GM23338 (cell line): ENCODE data around the gene TRIP4. TPM values are rescaled to one million over a fixed set of nuclear protein-coding genes. Genes with fewer than 3 reads are reported as not detected.

Source experiments
- ATAC-seq: fragments of 200-7000 bp; cut with Tn5 transposase; 3 replicates; pipeline ENCODE4 v1.9.1; 2020
- DNase-seq: peaks from one replicate; pipeline ENCODE4 v3.0.0-alpha.2; 2015; ENCODE audit warnings: low spot score
- H2AFZ ChIP-seq: fragments of 200-600 bp; sonication (generic); 2 replicates; pipeline ENCODE4 v1.8.0; 2016; ENCODE audit warnings: antibody characterized with exemption, mild to moderate bottlenecking, moderate library complexity
- H3F3A ChIP-seq: fragments of 200-600 bp; sonication (generic); replicated peaks from 2 replicates; pipeline ENCODE4 v1.8.0; 2017; ENCODE audit warnings: antibody characterized with exemption, mixed run types, low read depth
- H3K27ac ChIP-seq: fragments of 200-600 bp; sonication (generic); 2 replicates; pipeline ENCODE4 v1.6.1; 2016; ENCODE audit warnings: low read depth
- H3K27me3 ChIP-seq: fragments of 200-600 bp; sonication (generic); 2 replicates; pipeline ENCODE4 v1.8.0; 2016; ENCODE audit warnings: mild to moderate bottlenecking, mixed run types, moderate library complexity; ENCODE audit not compliant: insufficient read depth
- H3K36me3 ChIP-seq: fragments of 200-600 bp; sonication (generic); 2 replicates; pipeline ENCODE4 v1.8.0; 2016; ENCODE audit warnings: mild to moderate bottlenecking; ENCODE audit not compliant: insufficient read depth
- H3K4me1 ChIP-seq: fragments of 200-600 bp; sonication (generic); 2 replicates; pipeline ENCODE4 v1.8.0; 2016; ENCODE audit warnings: mild to moderate bottlenecking, moderate library complexity; ENCODE audit not compliant: insufficient read depth
- H3K4me2 ChIP-seq: fragments of 200-600 bp; sonication (generic); 2 replicates; pipeline ENCODE4 v1.7.1; 2017; ENCODE audit warnings: mixed run types
- H3K4me3 ChIP-seq: fragments of 200-600 bp; sonication (generic); 2 replicates; pipeline ENCODE4 v1.6.1; 2016; ENCODE audit warnings: mixed run types
- H3K79me2 ChIP-seq: fragments of 200-600 bp; sonication (generic); replicated peaks from 2 replicates; pipeline ENCODE4 v1.8.0; 2017; ENCODE audit warnings: mild to moderate bottlenecking; ENCODE audit not compliant: insufficient read depth
- H3K9me2 ChIP-seq: fragments of 200-600 bp; sonication (generic); 2 replicates; pipeline ENCODE4 v1.8.0; 2017; ENCODE audit not compliant: insufficient read depth
- H4K20me1 ChIP-seq: fragments of 200-600 bp; sonication (generic); replicated peaks from 2 replicates; pipeline ENCODE4 v1.8.0; 2017; ENCODE audit warnings: mild to moderate bottlenecking; ENCODE audit not compliant: insufficient read depth
- H3K27ac Mint-ChIP-seq: 2 replicates; pipeline ENCODE4 v1.8.0; 2020; ENCODE audit warnings: inconsistent platforms, mild to moderate bottlenecking, moderate library complexity, mixed read lengths
- H3K27me3 Mint-ChIP-seq: 3 replicates; pipeline ENCODE4 v1.8.0; 2022; ENCODE audit warnings: low read depth, mild to moderate bottlenecking, moderate library complexity, mixed read lengths, inconsistent platforms; ENCODE audit not compliant: insufficient read depth, poor library complexity
- H3K36me3 Mint-ChIP-seq: 3 replicates; pipeline ENCODE4 v1.8.0; 2021; ENCODE audit warnings: low read depth, mild to moderate bottlenecking, inconsistent platforms, moderate library complexity, mixed read lengths
- H3K4me1 Mint-ChIP-seq: 3 replicates; pipeline ENCODE4 v1.8.0; 2020; ENCODE audit warnings: mild to moderate bottlenecking, inconsistent platforms, mixed read lengths
- H3K4me3 Mint-ChIP-seq: 3 replicates; pipeline ENCODE4 v1.8.0; 2021; ENCODE audit warnings: moderate library complexity, mild to moderate bottlenecking, inconsistent platforms, mixed read lengths
- H3K9me3 Mint-ChIP-seq: 3 replicates; pipeline ENCODE4 v1.8.0; 2020; ENCODE audit warnings: moderate library complexity, mild to moderate bottlenecking, inconsistent platforms, mixed read lengths
- NANOG ChIP-seq: IDR thresholded peaks from 2 replicates; pipeline ENCODE4 v1.6.1; 2016; ENCODE audit warnings: antibody characterized with exemption, borderline replicate concordance
- ZNF331 ChIP-seq: fragments of 250-450 bp; sonication (Bioruptor Pico); IDR thresholded peaks from 2 replicates; pipeline ENCODE4 v1.5.0; 2020; ENCODE audit warnings: low read depth, mild to moderate bottlenecking, moderate library complexity
- ZNF462 ChIP-seq: fragments of 250-450 bp; sonication (Bioruptor Pico); IDR thresholded peaks from 2 replicates; pipeline ENCODE4 v1.5.0; 2020; ENCODE audit warnings: mild to moderate bottlenecking, moderate library complexity
- polyA plus RNA-seq: library from polyadenylated mRNA; unstranded; fragments of >200 nt; fragmentation: Nextera tagmentation; extraction: Ambion mirVana; gene quantifications from 2 replicates; pipeline ENCODE4 v1.2.1, GENCODE V29; 2016
- total RNA-seq: library from RNA; depleted of rRNA; stranded (reverse); fragments of >200 nt; shearing (Covaris generic); gene quantifications from 2 replicates; pipeline ENCODE4 v1.2.3, GENCODE V29; 2014

Gene TRIP4
- total and polyA plus RNA-seq, 2 experiments from 2014 or later, result 10.3 to 16.0 TPM

- no peaks in the 10 kb centered on the region for H3F3A ChIP-seq
- DNase-seq (no peak), ATAC-seq (no peak)
- H3K4me3 ChIP-seq, result no peak overlapping the region
- H3K9me2 ChIP-seq, result no peaks in the 10 kb centered on the region
- Mint-ChIP-seq H3K36me3 (peaks cover 3% of the 10 kb centered on the region; the same call in 2 of the 3 replicates), H3K27ac (no peak overlapping the region), H3K4me3 (no peak overlapping the region), H3K4me1 (peaks cover 12% of the 10 kb centered on the region; the same call in 2 of the 3 replicates), H3K9me3 (no peaks in the 10 kb centered on the region), H3K27me3 (no peaks in the 10 kb centered on the region)
- no peaks in the 10 kb centered on the region for H3K36me3 ChIP-seq
- peaks cover 99% of the 10 kb centered on the region for H3K79me2 ChIP-seq
- no peaks in the 10 kb centered on the region for H3K4me1 ChIP-seq
- H3K4me2 ChIP-seq, result no peak overlapping the region
- peaks cover 31% of the 10 kb centered on the region for H4K20me1 ChIP-seq
- no peak overlapping the region for H2AFZ ChIP-seq
- H3K27me3 ChIP-seq, result no peaks in the 10 kb centered on the region
- no peak for TF ChIP-seq ZNF462 (CRISPR knock-in tag)
- H3K27ac ChIP-seq, result no peak overlapping the region; the same call in 1 of the 2 replicates
Observed at GRCh38 chr15:64478863-64479262, 91.2 kb downstream of the TRIP4 start.

- H3K27ac ChIP-seq, result no peak overlapping the region
- H3K4me3 ChIP-seq, result no peak overlapping the region
- TF ChIP-seq NANOG, result no peak
- no peak for TF ChIP-seq ZNF331 (CRISPR knock-in tag)
- H4K20me1 ChIP-seq, result peaks cover 20% of the 10 kb centered on the region
- no peaks in the 10 kb centered on the region for H3K27me3 Mint-ChIP-seq
- no peak overlapping the region for H3K27ac Mint-ChIP-seq
- H3K4me2 ChIP-seq, result no peak overlapping the region
- H3K36me3 Mint-ChIP-seq, result peaks cover 3% of the 10 kb centered on the region; the same call in 2 of the 3 replicates
- DNase-seq, result no peak
- ATAC-seq, result no peak
- no peaks in the 10 kb centered on the region for H3K9me2 ChIP-seq
- H3K27me3 ChIP-seq, result no peaks in the 10 kb centered on the region
- no peaks in the 10 kb centered on the region for H3F3A ChIP-seq
- H3K36me3 ChIP-seq, result no peaks in the 10 kb centered on the region
- H3K4me1 ChIP-seq, result no peaks in the 10 kb centered on the region
- peaks cover 9% of the 10 kb centered on the region; the same call in 2 of the 3 replicates for H3K4me1 Mint-ChIP-seq
- H3K79me2 ChIP-seq, result peaks cover 92% of the 10 kb centered on the region
- H2AFZ ChIP-seq, result no peak overlapping the region
- H3K9me3 Mint-ChIP-seq, result no peaks in the 10 kb centered on the region
- no peak overlapping the region for H3K4me3 Mint-ChIP-seq
Observed at GRCh38 chr15:64480891-64481290, 93.3 kb downstream of the TRIP4 start.
